GM18520 (cell line): Measurements from ENCODE around the gene HOPX.
"Not testable (repeated sequence)": the region's sequence is repeated elsewhere in the genome, so short reads cannot be mapped to it uniquely, and the experiment has no call there.

Experiments
- ATAC-seq: cut with Tn5 transposase; IDR thresholded peaks from one replicate; pipeline ENCODE4 v1.9.1; 2021; ENCODE audit not compliant: unreplicated experiment

The HOPX gene

DNA sequence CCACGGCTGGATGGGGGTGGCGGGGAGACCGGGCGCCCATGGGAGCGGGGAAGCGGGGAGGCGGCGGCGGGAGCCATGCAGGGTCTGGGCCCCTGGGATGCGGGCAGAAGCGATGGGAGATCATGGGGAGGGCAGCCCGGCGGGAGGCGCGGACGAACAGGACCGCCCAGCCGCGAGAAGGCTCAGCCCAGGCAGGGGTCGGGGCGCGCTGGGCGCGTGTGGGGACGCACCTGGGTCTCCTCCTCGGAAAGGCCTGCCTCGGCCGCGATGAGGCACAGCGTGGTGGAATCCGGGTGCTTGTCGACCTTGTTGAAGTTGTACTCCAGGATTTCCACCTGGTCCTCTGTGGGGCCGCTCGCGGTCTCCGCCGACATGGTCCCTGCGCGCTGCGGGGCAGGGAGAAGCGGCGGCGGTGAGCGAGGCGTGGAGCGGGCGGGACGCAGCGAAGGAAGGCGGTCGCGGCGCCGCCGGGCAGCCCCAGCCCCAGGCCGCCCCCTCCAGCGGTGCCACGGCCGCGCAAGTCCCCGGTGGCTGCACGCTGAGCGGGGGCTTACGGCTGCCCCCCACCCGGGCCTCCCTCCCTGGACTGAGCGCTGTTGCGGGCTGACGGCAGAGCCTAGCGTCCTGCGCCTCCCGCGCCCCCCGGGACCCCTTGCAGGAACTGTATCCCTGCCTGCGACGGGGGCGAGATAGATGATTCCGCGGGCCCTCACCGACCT, 25.3 kb downstream of the HOPX start:
- no peak for ATAC-seq

DNA sequence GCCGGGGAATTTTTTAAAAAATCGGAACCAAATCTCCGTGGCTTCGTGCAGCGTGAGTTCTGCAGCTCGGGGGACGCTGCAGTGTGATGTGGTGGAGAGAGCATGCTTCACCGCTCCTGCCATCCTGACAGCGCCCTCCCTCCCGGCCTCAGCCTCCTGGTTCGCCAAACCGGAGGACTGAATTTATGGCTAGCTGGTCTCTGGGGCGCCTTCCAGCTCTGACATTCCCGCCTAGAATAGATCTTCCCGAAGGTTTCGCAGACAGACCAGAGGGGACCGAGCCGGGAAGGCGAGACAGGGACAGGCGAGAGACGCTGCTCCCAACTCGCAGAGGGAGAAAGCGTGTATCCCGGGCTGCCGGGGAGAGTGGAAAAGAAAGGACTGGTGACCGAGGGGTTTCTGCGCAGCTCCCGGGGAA, 25.9 kb downstream of the HOPX start:
- no peak for ATAC-seq

DNA sequence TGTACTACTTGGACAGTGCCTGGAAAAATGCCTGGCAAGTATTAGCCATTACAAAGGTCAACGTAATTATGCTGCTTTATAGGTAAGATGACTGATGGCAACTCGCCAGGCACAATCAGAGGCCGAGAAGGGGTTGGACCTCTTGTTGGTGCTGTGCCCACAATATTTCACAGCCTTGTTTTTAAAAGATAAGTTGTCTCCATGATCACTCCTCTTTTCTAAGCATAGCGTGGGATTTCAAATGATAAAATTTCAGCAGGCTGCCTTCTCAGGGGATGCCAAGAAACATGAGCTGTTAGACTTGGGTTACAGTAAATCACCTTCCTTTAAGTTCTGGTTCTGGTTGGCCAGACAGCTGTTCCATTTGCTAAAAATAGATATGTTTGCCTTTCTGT, 26.9 kb downstream of the HOPX start:
- ATAC-seq: no peak

DNA sequence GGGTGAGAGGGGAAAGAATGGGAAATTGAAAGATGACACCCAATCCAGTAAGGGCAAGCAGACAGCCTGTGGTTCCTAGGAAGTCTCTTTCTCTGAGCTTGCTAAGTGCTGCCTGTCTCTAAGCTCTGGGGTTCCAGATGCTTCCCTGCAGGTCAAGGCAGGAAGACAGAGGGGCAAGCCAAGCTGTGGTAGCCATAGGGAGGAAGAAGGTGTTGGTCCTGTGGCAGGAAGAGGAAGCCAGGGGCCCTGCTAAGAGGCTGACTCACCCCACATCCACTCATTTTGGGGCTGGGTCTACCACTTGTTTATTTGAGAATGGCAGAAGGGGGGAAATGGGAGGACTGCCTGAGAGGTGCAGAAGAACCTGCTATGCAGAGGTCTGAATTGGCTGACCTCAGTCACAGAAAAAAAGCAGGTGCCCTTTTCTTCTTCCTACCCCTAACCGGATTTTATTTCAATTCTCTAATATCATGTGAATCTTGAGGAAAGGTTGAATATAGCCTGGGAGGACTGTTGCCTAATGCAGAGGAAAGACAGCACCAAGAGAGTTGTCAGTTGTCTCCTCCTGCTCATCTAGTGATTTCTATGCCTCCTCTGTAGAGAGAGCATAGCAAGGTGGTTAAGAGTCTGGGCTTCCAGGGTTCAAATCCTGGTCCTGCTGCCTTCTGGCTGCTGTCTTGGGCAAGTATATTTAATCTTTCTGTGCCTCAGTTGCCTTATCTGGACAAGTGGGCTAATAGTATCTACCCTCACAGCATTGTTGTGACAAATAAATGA, 27.4 kb downstream of the HOPX start:
- no peak for ATAC-seq

DNA sequence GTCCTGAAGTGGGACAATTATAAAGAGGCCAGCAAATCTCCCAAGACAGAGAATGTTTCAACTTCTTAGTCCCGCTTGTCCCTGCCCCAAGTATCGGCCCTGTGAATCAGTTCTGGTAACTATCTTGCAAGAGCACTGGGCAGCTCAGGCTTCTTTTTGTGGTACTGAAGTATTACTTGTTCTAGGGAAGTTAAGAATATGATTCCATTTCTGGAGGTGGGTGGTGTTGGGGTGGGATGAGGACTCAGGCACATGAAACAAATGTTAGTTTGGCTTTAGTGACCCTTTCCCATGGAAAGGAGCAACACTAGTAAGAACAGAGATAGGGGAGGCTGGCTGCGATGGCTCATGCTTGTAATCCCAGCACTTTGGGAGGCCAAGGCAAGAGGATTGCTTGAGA, 28.9 kb downstream of the HOPX start:
- ATAC-seq: no peak

DNA sequence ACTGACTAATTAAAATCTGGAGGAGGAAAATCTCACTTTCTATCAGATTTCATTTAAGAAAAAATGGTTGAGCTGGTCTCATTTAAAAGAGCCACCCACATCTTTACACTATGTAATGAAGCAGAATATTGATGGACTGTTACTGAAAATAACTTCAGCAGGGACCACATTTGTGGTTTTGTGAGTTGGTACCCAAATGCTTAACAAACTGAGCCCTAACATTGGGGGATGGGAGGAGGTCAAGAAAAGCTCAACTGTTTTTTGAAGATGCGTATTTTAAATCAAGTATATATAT, 30.1 kb downstream of the HOPX start:
- no peak for ATAC-seq

DNA sequence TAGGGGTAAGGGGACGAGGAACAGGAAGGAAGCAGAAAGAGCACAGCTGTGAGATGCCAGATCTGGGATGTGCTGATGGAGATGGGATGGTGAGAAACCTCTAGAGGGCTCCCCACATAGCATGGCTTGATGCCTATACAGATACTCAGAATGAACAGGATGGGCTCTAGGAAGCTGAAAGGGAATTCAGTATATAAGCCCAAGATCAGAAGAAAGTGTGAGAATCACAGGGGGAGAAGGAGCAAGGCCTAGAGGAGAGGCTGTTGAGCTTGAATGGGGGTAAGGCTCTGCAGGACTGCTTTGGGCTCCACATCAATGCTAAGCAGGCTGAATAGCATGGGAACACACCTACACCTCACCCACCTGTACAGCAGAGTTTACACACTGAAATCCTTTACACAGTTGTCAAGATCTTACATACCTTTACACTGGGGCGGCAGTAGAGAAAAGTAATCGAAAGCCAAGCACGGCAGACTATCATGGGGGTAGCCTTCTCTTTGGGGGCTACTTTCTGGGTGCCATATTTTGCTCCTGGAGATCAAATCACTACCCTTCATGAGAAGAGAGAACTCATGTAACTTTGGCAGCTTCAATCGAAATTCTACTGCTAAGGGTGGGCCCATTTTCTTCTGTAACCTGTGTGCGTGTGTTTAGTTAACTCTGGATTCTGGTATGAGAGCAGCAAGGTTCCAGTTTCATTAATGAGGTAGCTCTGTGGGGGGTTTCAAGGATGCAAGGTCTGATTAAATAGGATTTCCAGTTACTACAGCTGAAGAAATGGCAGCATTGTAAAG, 30.6 kb downstream of the HOPX start:
- ATAC-seq: no peak

DNA sequence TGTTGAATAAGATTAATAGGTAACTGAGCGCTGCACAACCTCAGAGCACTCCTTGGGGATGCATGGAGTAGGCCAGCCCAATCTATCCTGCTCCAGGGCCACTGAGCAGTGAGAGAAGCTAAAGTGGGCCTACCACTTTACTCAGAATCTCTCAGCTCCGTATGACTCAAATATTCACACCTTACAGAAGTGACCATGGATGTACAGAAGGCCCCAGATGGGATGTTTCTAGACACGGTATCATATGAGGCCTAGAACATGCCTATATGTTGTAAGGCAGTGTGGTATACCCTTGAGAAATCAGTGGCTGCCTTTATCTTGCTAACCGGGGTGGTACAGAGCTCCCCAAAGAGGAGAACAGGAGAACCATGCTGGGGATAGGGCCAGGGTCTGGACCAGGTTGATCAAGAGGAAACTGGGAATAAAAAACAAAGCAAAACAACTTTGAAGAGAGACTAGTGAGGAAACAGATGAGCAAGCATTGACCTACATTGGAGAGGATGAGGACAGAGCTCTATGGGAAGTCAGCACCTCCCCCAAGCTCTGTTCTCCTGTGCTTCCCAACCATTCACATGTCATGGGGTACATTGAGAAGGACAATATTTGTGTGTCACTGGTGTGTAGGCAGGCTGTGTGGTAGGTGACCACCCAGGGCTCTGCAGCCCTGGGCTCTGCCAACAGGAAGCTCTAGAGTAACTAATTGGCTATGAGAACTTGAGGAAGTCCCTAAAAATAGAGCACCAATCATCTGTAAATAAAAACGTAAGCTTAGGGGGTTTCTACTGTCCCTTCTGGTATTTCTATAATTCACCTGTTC, 31.4 kb downstream of the HOPX start:
- ATAC-seq: no peak

DNA sequence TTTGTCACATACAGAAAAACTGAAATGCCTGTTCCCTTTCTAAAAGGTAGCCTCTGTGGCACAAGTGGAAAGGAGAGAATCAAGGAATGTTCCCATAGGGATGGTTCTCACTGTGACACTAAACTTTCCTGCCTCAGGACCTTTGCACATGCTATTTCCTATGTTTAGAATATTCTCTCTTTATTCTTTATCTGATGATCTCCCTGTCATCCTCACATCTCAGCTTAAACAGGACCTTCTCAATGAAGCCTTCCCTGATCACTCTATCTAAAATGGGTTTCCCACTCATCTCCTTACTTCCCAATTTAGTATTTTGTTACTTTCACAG, 32.3 kb downstream of the HOPX start:
- ATAC-seq: no peak

DNA sequence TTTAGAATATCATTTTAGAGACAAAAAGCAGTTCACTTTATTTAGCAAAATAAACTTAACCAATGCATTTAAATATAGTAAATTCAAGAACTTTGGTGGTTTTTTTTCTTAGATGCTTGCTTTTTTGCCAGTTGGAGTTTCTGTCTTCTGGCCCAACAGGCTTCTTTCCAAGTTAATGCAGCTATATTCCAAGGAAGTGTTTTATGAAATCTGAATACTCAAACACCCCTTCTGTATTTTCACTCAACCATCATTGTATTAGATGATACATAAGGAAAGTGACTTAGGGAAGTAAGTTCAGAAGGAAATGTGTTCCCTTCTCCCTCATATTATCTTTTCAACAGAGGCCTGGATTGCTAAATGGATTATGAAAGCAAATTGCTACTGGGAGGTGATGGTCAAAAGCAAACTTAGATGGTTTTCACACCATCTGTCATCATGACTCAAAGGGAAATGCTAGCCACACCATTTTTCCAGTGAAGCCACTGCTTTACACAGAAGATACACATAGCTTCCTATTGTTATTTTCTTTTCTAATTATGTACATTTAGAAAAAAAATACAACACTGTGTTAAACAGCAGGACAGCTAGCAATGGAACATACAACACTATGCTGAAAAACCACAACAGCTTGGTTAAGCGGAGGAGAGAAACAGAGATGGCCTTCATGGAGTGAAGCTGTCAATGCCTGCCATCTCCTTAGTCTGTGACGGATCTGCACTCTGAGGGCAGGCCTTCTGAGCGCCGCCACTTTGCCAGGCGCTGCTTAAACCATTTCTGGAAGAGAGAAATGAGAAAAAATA, 32.9 kb downstream of the HOPX start:
- peak; percentile 50 for ATAC-seq

DNA sequence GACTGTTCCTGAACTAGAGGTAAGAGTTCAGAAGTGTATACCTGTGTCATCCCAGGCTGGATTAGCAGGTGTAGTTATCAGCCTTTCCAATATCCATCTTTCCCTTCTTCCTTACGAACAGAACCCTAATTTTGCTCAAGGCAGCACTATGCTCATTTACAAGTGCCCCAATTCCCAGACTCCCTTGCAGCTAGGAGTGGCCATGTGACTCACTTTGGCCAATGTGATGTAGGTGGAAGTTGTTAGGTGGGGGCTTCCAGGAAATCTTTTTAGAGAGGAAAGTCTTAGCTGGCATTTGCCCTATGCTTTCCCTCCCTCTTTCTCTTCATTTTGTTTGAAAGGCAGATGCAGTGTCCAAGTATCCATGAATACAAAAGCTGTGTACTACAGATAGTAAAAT, 34.8 kb downstream of the HOPX start:
- ATAC-seq: no peak

DNA sequence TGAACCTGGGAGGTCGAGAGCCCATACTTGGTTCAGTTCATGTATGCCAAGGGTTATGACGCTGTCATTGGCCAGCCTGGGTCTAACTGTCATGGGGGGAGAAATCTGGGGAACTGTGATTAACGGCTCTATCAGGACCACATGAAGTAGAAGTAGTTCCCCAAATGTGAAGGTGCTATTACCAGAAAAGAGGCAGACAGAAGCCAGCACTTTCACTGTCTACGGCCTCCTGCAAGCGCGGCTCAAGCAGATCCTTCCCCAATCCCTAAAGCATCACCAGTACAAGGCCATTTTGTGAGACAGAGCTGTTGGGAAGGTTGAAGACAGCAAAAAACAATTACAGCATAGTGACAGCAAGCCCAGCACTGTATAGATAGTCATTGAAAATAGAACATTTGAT, 37.5 kb downstream of the HOPX start:
- ATAC-seq: no peak

DNA sequence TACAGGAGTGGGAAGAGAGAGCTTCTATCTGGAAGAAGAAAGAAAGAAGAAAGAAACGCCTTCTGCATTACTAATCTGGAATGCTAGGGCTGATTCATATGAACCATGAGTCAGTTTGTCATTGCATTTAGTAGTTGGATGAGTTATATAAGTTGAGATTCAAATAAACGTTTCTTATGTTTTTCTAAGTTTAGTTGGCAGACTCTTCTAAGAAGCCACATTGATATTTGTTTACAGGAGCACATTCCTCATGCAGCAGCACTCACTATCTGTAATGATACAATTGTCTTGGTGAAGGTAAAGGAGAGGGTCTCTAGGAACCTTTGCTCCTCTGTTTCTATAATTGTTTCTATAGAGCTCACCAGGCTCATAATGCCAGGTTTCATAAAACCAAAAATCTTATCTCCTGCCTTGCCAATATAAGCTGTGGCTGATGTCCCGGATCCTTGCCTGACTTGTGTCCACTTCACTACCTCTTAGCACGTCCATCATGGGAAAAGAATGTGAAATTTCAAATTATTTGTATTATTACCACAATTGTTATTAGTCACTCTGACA, 39.5 kb downstream of the HOPX start:
- ATAC-seq: no peak

DNA sequence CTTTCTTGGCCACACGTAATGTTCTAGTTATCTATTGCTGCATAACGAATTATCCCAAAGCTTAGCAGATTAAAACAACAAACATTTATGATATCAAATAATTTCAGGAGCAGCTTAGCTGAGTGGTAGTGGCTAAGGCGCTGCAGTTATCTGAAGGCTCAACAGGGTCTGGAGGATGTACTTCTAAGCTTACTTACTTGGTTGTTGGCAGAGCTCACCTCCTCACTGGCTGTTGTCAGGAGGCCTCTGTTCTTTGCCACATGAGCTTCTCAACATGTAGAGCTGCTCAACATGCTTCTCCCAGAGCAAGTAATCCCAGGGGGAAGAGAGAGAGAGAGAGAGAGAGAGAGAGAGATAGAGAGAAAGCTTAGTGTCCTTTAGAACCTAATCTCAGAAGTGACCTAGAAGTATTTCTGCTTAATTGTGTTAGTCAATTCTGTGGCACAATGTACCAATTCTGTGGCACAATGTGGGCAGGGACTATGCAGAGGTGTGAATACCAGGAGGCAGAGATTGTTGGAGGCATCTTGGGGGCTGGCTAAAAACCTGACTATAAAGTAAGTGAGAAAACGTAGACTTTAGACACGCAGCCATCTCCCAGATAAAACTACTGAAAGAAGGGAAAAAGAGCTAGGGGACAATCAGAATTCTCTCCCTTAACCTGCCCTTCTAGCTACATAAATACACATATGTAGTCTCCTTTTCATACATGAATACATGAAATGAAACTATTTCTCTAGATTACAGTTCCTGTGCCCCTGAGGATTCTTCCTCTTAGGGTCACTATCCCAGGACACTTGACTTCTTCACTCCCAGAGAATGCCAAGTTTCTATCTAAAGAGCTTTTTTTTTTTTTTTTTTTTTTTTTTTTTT, 40.2 kb downstream of the HOPX start:
- no peak for ATAC-seq

DNA sequence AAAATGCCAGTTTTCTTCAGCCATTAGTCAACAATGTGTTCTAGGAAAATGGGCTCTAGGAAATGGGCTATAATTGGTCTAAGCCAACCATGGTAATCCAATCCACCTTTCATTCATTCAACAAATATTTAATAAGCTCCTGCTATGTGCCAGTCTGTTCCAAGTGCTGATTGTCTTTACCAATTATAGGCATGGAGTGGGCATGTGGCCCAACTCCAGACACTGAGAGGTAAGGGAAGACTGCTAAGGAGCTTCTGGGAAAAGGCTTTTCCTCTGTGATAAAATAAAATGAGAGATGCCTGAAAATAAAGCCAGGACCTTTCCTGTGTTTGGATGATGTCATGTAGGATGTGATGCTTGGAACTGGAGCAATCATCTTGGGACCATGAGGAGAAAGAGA, 43.3 kb downstream of the HOPX start:
- ATAC-seq: no peak

DNA sequence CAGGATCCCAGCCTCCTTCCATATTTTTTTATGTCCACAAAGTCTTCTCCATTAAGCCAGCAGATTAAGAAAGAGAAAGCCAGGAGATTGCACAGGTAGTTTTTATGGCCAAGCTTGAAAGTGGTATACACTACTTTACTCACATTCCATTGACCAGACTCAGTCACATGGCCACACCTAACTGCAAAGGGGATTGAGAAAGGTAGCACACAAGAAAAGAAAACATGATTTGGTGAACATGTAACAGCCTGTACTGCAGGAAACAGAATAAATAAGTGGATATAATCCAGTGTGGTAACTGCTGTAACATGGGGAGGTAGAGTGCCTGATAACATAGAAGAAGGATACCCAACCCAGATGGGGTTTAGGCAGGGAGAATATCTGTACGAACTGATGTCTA, 43.9 kb downstream of the HOPX start:
- no peak for ATAC-seq

DNA sequence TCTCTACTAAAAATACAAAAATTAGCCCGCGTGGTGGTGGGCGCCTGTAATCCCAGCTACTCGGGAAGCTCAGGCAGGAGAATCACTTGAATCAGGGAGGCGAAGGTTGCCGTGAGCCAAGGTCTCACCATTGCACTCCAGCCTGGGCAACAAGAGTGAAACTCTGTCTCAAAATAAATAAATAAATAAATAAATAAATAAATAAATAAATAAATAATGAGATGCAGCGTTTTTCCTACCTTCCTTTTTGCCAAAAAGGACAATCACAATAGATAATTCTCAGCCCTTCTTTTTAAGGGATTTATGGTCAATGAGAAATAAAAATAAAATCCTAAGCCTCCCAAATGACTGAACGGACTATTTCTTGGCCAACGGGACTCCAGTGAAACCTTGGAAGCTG, 46.1 kb downstream of the HOPX start:
- not testable (repeated sequence) for ATAC-seq

DNA sequence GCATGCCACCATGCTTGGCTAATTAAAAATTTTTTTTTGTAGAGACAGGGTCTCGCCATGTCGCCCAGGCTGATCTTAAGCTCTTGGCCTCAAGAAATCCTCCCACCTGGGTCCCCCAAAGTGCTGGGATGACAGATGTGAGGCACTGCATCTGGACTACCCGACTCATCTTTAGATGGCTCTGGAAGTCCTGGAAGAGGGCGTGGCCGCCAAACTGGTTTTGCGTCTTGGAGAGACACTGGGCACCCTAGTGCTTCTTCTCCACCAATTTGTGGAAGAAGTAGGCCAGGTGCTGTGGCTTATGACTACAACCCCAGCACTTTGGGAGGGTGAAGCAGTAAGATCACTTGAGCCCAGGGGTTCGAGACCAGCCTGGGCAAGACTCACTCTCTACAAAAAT, 47.6 kb downstream of the HOPX start:
- no peak for ATAC-seq
